EH (cell line): Measurements from ENCODE around the gene ADCY5.
A peak's percentile ranks its signal among the peaks of the same experiment; 100 is the strongest.
"Not testable (repeated sequence)": the region's sequence is repeated elsewhere in the genome, so short reads cannot be mapped to it uniquely, and the experiment has no call there.

Experiments
- DNase-seq: peaks from one replicate; pipeline ENCODE4 v3.0.0-alpha.2; 2015; ENCODE audit warnings: low read depth

ADCY5 gene

GRCh38 chr3:123258359-123258758 lies 190.5 kb downstream of the ADCY5 start:
- DNase-seq = peak; percentile 20

GRCh38 chr3:123256256-123256655 lies 192.6 kb downstream of the ADCY5 start:
- no peak for DNase-seq

- DNase-seq = no peak
These were observed 202.0 kb downstream of the ADCY5 start for GRCh38 chr3:123246866-123247265.

DNA sequence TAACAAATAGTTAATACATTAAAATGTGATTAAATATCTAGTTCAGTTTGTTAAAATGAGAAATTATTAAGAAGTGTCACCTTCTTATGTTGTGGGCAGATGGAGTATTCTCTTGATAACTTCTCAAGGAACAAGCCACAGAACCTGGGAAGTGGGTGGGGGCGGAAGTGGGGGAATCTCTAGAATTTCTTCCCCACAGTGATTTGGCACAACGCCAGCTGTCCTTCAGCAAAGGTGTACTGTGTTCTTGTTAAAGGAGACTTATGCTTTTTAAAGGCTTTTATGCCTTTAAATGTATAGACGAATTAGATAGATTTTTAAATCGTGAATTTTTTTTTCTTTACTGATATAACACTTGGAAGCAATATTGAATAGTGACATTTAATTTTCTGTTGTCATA lies 204.8 kb downstream of the ADCY5 start:
- no peak for DNase-seq

DNA sequence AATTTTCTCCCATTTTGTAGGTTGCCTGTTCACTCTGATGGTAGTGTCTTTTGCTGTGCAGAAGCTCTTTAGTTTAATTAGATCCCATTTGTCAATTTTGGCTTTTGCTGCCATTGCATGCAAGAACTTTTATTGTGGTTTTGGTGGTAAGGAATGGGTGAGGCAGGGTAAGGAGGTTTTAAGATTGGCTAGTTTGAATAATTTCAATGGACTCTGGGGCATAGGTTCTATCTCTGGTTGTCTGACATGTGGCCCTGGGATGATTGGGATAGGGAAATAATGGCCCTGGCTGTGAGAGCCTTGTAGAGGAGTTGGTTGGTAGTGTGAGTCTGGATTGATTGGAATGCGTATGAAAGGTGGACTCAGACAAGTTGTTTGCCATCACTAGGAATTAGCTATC lies 209.1 kb downstream of the ADCY5 start:
- no peak for DNase-seq

- DNase-seq = not testable (repeated sequence)
These were observed 209.7 kb downstream of the ADCY5 start for GRCh38 chr3:123239186-123239585.

DNA sequence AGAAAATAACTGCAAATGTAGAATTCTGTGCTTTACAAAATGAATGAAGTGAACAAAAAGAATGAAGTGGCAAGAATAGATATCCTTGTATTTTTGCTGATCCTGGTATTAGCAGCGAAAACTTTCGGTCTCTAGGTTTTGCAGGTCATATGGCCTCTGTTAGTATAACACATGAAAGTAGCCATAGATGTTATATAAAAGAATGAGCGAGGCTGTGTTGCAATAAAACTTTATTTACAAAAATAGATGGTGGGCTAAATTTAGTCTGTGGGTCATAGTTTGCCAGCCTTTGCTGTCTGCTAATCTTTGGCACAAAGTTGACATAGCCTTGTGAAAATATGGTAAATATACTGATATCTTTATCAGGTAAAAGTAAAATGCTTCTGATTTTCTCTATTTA lies 212.0 kb downstream of the ADCY5 start:
- no peak for DNase-seq
